HEK293 (cell line): Measurements from ENCODE around the gene CERS4.
A peak's percentile ranks its signal among the peaks of the same experiment; 100 is the strongest.

ENCODE experiments used
- AEBP2 ChIP-seq: fragments of 450-650 bp; formaldehyde crosslinking; IDR thresholded peaks from 2 replicates; pipeline ENCODE4 v1.5.1; 2016; ENCODE audit warnings: missing biosample characterization, missing genetic modification characterization, borderline replicate concordance
- KLF8 ChIP-seq: fragments of 450-650 bp; formaldehyde crosslinking; IDR thresholded peaks from 2 replicates; pipeline ENCODE4 v1.5.1; 2016; ENCODE audit warnings: missing biosample characterization, missing genetic modification characterization
- OVOL3 ChIP-seq: fragments of 450-650 bp; formaldehyde crosslinking; IDR thresholded peaks from 2 replicates; pipeline ENCODE4 v1.5.1; 2016; ENCODE audit warnings: missing biosample characterization, missing genetic modification characterization
- PRDM4 ChIP-seq: fragments of 450-650 bp; formaldehyde crosslinking; IDR thresholded peaks from 2 replicates; pipeline ENCODE4 v1.5.1; 2017; ENCODE audit warnings: missing biosample characterization, missing genetic modification characterization
- SP7 ChIP-seq: fragments of 450-650 bp; formaldehyde crosslinking; IDR thresholded peaks from 2 replicates; pipeline ENCODE4 v1.5.1; 2016; ENCODE audit warnings: missing biosample characterization, missing genetic modification characterization
- ZBTB8A ChIP-seq: fragments of 450-650 bp; formaldehyde crosslinking; IDR thresholded peaks from 2 replicates; pipeline ENCODE4 v1.5.1; 2016; ENCODE audit warnings: missing biosample characterization, missing genetic modification characterization
- ZFHX2 ChIP-seq: fragments of 450-650 bp; formaldehyde crosslinking; conservative IDR thresholded peaks from 2 replicates; pipeline ENCODE4 v1.5.1; 2016; ENCODE audit warnings: missing biosample characterization, missing genetic modification characterization
- ZNF121 ChIP-seq: fragments of 450-650 bp; formaldehyde crosslinking; IDR thresholded peaks from 2 replicates; pipeline ENCODE4 v1.5.1; 2016; ENCODE audit warnings: missing biosample characterization, missing genetic modification characterization
- ZNF214 ChIP-seq: fragments of 450-650 bp; formaldehyde crosslinking; IDR thresholded peaks from 2 replicates; pipeline ENCODE4 v1.5.1; 2017; ENCODE audit warnings: missing biosample characterization, mild to moderate bottlenecking, missing genetic modification characterization, borderline replicate concordance
- ZNF26 ChIP-seq: fragments of 450-650 bp; formaldehyde crosslinking; IDR thresholded peaks from 2 replicates; pipeline ENCODE4 v1.5.1; 2016; ENCODE audit warnings: missing biosample characterization, missing genetic modification characterization
- ZNF266 ChIP-seq: fragments of 450-650 bp; formaldehyde crosslinking; IDR thresholded peaks from 2 replicates; pipeline ENCODE4 v1.5.1; 2016; ENCODE audit warnings: missing biosample characterization, missing genetic modification characterization, low read depth
- ZNF274 ChIP-seq, 2 experiments: fragments of 200-500 bp in 1 of 2; fragments of 450-650 bp in 1 of 2; sonication (Bioruptor generic) in 1 of 2; formaldehyde crosslinking in 1 of 2; IDR thresholded peaks; 2 replicates each; pipeline versions ENCODE4 v1.5.1 to v1.6.1; 2014 to 2016; ENCODE audit warnings: borderline replicate concordance in 1 of 2, inconsistent platforms in 1 of 2, low read length in 1 of 2, missing biosample characterization in 1 of 2, missing genetic modification characterization in 1 of 2
- ZNF394 ChIP-seq: fragments of 450-650 bp; formaldehyde crosslinking; IDR thresholded peaks from 2 replicates; pipeline ENCODE4 v1.5.1; 2016; ENCODE audit warnings: missing biosample characterization, missing genetic modification characterization, mild to moderate bottlenecking, moderate library complexity, borderline replicate concordance
- ZNF426 ChIP-seq: fragments of 450-650 bp; formaldehyde crosslinking; IDR thresholded peaks from 2 replicates; pipeline ENCODE4 v1.5.1; 2017; ENCODE audit warnings: missing biosample characterization, missing genetic modification characterization, mild to moderate bottlenecking, inconsistent platforms, moderate library complexity
- ZNF549 ChIP-seq: fragments of 450-650 bp; IDR thresholded peaks from 2 replicates; pipeline ENCODE4 v1.5.1; 2018; ENCODE audit warnings: missing biosample characterization, missing genetic modification characterization, mild to moderate bottlenecking, inconsistent platforms, moderate library complexity
- ZNF560 ChIP-seq: fragments of 450-650 bp; formaldehyde crosslinking; IDR thresholded peaks from 2 replicates; pipeline ENCODE4 v1.5.1; 2017; ENCODE audit warnings: missing biosample characterization, missing genetic modification characterization, borderline replicate concordance
- ZNF585B ChIP-seq: fragments of 450-650 bp; formaldehyde crosslinking; IDR thresholded peaks from 2 replicates; pipeline ENCODE4 v1.5.1; 2016; ENCODE audit warnings: missing biosample characterization, missing genetic modification characterization
- ZNF629 ChIP-seq: fragments of 450-650 bp; formaldehyde crosslinking; IDR thresholded peaks from 2 replicates; pipeline ENCODE4 v1.5.1; 2017; ENCODE audit warnings: missing biosample characterization, missing genetic modification characterization
- ZNF645 ChIP-seq: fragments of 450-650 bp; formaldehyde crosslinking; IDR thresholded peaks from 2 replicates; pipeline ENCODE4; 2016; ENCODE audit warnings: missing biosample characterization, missing genetic modification characterization
- ZNF664 ChIP-seq: fragments of 450-650 bp; formaldehyde crosslinking; IDR thresholded peaks from 2 replicates; pipeline ENCODE4 v1.5.1; 2016; ENCODE audit warnings: missing biosample characterization, missing genetic modification characterization
- TF ChIP-seq, protein P1 (sequence below): fragments of 450-650 bp; formaldehyde crosslinking; IDR thresholded peaks from 2 replicates; pipeline ENCODE4 v1.5.1; 2016; ENCODE audit warnings: missing biosample characterization, missing genetic modification characterization
- TF ChIP-seq, protein P2 (sequence below): fragments of 450-650 bp; formaldehyde crosslinking; conservative IDR thresholded peaks from 2 replicates; pipeline ENCODE4 v1.5.1; 2016; ENCODE audit warnings: low read depth, missing biosample characterization, missing genetic modification characterization
- TF ChIP-seq, protein P3 (sequence below): fragments of 450-650 bp; formaldehyde crosslinking; optimal IDR thresholded peaks from 2 replicates; pipeline ENCODE3; 2016; ENCODE audit warnings: missing biosample characterization, mild to moderate bottlenecking, missing genetic modification characterization

CERS4 gene

DNA sequence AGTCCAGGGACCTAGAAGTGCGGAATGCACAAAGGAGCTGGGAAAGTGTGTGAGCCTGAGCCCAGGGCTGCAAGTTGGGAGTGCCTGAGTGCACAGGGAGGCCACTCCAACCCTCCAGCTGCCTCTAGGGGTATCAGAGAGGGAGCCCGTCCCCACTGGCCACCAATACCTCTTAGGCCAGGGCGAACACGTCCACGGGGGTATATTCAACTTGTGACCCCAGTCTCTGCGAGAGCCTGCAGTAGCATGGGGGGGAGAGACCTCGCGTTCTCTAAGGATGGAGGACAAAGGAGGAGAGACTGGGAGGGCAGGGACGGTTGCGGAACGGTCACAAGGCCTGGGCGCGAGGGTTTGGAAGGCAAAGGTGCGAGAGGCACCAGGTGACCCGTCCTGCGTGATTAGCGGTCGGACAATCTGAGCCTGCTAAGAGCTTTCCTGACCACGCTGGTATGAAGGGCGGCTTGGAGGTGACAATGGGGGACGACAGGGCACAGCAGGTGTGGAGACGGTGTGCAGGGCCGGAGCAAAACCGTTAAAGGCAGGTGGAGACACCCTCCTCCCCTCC is 98.3 kb downstream of the CERS4 start (continued):
- TF ChIP-seq OVOL3 (no peak), ZNF585B (no peak), ZNF549 (tag by site-specific recombination) (no peak), ZNF121 (tag by site-specific recombination) (no peak), SP7 (tag by site-specific recombination) (no peak), ZNF645 (peak; percentile 67; the same call in 1 of the 2 replicates), KLF8 (tag by site-specific recombination) (no peak), PRDM4 (tag by site-specific recombination) (no peak; the same call in 1 of the 2 replicates), ZNF629 (no peak), ZBTB8A (tag by site-specific recombination) (no peak), ZNF664 (tag by site-specific recombination) (no peak), ZFHX2 (no peak; the same call in 1 of the 2 replicates), ZNF266 (tag by site-specific recombination) (no peak), ZNF214 (no peak), ZNF426 (tag by site-specific recombination) (no peak), ZNF394 (tag by site-specific recombination) (no peak), ZNF560 (tag by site-specific recombination) (no peak), ZNF26 (tag by site-specific recombination) (no peak), ZNF274 (IDR thresholded peaks at IDR 0.05; ENCODE audit: low read length) (no peak), ZNF274 (tag by site-specific recombination; IDR thresholded peaks at IDR 0.05; ENCODE audit: borderline replicate concordance) (no peak), AEBP2 (tag by site-specific recombination) (no peak)
- TF ChIP-seq, protein P1, sequence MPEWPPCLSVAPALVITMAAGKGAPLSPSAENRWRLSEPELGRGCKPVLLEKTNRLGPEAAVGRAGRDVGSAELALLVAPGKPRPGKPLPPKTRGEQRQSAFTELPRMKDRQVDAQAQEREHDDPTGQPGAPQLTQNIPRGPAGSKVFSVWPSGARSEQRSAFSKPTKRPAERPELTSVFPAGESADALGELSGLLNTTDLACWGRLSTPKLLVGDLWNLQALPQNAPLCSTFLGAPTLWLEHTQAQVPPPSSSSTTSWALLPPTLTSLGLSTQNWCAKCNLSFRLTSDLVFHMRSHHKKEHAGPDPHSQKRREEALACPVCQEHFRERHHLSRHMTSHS (tag by site-specific recombination), result no peak
- TF ChIP-seq, protein P2, sequence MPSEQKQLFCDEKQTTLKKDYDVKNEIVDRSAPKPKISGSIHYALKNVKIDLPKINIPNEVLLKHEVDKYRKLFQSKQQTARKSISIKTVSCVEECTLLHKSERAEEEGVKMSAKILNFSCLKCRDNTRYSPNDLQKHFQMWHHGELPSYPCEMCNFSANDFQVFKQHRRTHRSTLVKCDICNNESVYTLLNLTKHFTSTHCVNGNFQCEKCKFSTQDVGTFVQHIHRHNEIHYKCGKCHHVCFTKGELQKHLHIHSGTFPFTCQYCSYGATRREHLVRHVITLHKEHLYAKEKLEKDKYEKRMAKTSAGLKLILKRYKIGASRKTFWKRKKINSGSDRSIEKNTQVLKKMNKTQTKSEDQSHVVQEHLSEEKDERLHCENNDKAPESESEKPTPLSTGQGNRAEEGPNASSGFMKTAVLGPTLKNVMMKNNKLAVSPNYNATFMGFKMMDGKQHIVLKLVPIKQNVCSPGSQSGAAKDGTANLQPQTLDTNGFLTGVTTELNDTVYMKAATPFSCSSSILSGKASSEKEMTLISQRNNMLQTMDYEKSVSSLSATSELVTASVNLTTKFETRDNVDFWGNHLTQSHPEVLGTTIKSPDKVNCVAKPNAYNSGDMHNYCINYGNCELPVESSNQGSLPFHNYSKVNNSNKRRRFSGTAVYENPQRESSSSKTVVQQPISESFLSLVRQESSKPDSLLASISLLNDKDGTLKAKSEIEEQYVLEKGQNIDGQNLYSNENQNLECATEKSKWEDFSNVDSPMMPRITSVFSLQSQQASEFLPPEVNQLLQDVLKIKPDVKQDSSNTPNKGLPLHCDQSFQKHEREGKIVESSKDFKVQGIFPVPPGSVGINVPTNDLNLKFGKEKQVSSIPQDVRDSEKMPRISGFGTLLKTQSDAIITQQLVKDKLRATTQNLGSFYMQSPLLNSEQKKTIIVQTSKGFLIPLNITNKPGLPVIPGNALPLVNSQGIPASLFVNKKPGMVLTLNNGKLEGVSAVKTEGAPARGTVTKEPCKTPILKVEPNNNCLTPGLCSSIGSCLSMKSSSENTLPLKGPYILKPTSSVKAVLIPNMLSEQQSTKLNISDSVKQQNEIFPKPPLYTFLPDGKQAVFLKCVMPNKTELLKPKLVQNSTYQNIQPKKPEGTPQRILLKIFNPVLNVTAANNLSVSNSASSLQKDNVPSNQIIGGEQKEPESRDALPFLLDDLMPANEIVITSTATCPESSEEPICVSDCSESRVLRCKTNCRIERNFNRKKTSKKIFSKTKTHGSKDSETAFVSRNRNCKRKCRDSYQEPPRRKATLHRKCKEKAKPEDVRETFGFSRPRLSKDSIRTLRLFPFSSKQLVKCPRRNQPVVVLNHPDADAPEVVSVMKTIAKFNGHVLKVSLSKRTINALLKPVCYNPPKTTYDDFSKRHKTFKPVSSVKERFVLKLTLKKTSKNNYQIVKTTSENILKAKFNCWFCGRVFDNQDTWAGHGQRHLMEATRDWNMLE (tag by site-specific recombination), result no peak
- TF ChIP-seq, protein P3, sequence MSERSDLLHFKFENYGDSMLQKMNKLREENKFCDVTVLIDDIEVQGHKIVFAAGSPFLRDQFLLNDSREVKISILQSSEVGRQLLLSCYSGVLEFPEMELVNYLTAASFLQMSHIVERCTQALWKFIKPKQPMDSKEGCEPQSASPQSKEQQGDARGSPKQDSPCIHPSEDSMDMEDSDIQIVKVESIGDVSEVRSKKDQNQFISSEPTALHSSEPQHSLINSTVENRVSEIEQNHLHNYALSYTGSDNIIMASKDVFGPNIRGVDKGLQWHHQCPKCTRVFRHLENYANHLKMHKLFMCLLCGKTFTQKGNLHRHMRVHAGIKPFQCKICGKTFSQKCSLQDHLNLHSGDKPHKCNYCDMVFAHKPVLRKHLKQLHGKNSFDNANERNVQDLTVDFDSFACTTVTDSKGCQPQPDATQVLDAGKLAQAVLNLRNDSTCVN, result no peak
